Right kidney (tissue), 1 donor: ENCODE data around the gene RNF212B.
A peak's percentile ranks its signal among the peaks of the same experiment; 100 is the strongest.

ENCODE experiments used
- DNase-seq: peaks from one replicate; pipeline ENCODE4 v3.0.0-alpha.2; 2016

RNF212B gene

GRCh38 chr14:23296012-23296777 lies 58.5 kb downstream of the RNF212B start:
- DNase-seq = no peak

GRCh38 chr14:23297096-23297495 lies 59.4 kb downstream of the RNF212B start:
- DNase-seq = no peak

GRCh38 chr14:23297611-23298277 lies 60.0 kb downstream of the RNF212B start:
- no peak for DNase-seq

- DNase-seq = no peak
Observed at GRCh38 chr14:23299211-23299957, 61.6 kb downstream of the RNF212B start.

GRCh38 chr14:23299986-23300686 lies 62.4 kb downstream of the RNF212B start:
- DNase-seq = no peak

- peak; percentile 67 for DNase-seq
Observed at GRCh38 chr14:23300687-23301223, 63.0 kb downstream of the RNF212B start.

GRCh38 chr14:23301288-23301968 lies 63.7 kb downstream of the RNF212B start:
- DNase-seq = peak; percentile 98

- peak; percentile 98 for DNase-seq
Observed at GRCh38 chr14:23301969-23302289, 64.2 kb downstream of the RNF212B start.

GRCh38 chr14:23302290-23303225 lies 64.8 kb downstream of the RNF212B start, which contains the start of gene PPP1R3E:
PPP1R3E (minus strand) TSS chr14:23302859; CDS start chr14:23302576, 283 bp downstream.
- peak; percentile 93 for DNase-seq

- peak; percentile 87 for DNase-seq
Observed at GRCh38 chr14:23306412-23307145, 68.8 kb downstream of the RNF212B start, which contains the start of gene BCL2L2. BCL2L2 (plus strand) TSS chr14:23306833; CDS start chr14:23307768, 935 bp downstream.

GRCh38 chr14:23307146-23307530 lies 69.4 kb downstream of the RNF212B start:
- no peak for DNase-seq

GRCh38 chr14:23307687-23308644 lies 70.2 kb downstream of the RNF212B start:
- DNase-seq = no peak

- DNase-seq = no peak
Observed at GRCh38 chr14:23308721-23309445, 71.1 kb downstream of the RNF212B start.

- DNase-seq = no peak
Observed at GRCh38 chr14:23310546-23310945, 72.8 kb downstream of the RNF212B start.

- DNase-seq = no peak
Observed at GRCh38 chr14:23316300-23316699, 78.6 kb downstream of the RNF212B start.

- DNase-seq = no peak
Observed at GRCh38 chr14:23319746-23320583, 82.2 kb downstream of the RNF212B start.
